ENCODE results near the gene ABHD12B.

DNA sequence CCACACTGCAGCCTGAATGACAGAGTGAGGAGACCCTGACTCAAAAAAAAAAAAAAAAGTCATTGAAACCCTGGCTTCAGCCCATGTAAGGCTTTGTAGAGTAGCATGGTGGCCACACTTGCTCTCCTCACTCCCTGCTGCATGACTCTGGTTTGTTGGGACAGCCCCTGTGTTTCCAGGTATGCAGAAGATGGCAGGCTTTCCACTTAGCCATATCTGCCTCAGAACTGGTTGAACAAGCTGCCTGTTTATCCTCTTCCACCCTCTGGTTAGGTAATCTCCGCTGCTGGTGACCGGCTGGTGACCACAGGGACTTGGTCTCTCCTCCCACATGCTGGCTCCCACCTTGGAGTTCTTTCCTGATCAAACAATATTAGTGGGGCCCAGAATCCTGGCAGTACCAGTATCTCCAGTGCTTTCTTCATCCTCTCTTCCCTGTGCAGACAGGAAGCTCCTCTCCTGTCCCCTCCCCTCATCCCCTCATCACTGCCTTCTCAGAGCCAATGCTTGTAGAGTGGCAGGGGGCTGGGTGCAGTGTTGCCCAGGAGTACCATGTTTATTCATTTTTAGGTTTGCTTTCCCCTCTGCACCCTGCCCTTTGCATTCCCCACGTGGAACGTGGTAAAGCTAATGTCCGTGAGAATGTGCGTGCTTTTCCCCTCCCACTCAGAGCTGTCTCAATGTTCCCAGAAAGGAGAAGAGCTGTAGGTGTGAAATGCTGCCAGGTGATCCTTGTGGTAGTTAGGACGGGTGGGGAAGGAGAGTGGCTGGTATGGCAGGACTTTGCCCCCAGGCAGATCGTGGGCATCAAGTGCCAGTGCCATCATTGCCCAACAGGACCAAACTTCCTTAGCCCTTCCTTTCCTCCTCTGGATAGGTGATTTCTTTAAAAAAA, 11.3 kb downstream of the ABHD12B start:
- TF ChIP-seq, protein P1, sequence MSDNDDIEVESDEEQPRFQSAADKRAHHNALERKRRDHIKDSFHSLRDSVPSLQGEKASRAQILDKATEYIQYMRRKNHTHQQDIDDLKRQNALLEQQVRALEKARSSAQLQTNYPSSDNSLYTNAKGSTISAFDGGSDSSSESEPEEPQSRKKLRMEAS (IDR thresholded peaks at IDR 0.05; ENCODE audit: low read depth): no peak
- TF ChIP-seq, protein P2, sequence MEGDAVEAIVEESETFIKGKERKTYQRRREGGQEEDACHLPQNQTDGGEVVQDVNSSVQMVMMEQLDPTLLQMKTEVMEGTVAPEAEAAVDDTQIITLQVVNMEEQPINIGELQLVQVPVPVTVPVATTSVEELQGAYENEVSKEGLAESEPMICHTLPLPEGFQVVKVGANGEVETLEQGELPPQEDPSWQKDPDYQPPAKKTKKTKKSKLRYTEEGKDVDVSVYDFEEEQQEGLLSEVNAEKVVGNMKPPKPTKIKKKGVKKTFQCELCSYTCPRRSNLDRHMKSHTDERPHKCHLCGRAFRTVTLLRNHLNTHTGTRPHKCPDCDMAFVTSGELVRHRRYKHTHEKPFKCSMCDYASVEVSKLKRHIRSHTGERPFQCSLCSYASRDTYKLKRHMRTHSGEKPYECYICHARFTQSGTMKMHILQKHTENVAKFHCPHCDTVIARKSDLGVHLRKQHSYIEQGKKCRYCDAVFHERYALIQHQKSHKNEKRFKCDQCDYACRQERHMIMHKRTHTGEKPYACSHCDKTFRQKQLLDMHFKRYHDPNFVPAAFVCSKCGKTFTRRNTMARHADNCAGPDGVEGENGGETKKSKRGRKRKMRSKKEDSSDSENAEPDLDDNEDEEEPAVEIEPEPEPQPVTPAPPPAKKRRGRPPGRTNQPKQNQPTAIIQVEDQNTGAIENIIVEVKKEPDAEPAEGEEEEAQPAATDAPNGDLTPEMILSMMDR (IDR thresholded peaks at IDR 0.05): no peak
- TF ChIP-seq, protein P3, sequence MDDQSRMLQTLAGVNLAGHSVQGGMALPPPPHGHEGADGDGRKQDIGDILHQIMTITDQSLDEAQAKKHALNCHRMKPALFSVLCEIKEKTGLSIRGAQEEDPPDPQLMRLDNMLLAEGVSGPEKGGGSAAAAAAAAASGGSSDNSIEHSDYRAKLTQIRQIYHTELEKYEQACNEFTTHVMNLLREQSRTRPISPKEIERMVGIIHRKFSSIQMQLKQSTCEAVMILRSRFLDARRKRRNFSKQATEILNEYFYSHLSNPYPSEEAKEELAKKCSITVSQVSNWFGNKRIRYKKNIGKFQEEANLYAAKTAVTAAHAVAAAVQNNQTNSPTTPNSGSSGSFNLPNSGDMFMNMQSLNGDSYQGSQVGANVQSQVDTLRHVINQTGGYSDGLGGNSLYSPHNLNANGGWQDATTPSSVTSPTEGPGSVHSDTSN (IDR thresholded peaks at IDR 0.05): no peak
- TF ChIP-seq NFIC (IDR thresholded peaks at IDR 0.05; ENCODE audit: borderline replicate concordance): no peak
- no peak for TF ChIP-seq RCOR1 (IDR thresholded peaks at IDR 0.05; ENCODE audit: low read length)
- TF ChIP-seq RFX5 (IDR thresholded peaks at IDR 0.05; ENCODE audit: low read length): no peak
- no peak for TF ChIP-seq EP300 (IDR thresholded peaks at IDR 0.05; ENCODE audit: borderline replicate concordance in 1 of 2, low read depth in 1 of 2, low read length in 1 of 2)
- TF ChIP-seq, protein P4, sequence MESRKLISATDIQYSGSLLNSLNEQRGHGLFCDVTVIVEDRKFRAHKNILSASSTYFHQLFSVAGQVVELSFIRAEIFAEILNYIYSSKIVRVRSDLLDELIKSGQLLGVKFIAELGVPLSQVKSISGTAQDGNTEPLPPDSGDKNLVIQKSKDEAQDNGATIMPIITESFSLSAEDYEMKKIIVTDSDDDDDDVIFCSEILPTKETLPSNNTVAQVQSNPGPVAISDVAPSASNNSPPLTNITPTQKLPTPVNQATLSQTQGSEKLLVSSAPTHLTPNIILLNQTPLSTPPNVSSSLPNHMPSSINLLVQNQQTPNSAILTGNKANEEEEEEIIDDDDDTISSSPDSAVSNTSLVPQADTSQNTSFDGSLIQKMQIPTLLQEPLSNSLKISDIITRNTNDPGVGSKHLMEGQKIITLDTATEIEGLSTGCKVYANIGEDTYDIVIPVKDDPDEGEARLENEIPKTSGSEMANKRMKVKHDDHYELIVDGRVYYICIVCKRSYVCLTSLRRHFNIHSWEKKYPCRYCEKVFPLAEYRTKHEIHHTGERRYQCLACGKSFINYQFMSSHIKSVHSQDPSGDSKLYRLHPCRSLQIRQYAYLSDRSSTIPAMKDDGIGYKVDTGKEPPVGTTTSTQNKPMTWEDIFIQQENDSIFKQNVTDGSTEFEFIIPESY (IDR thresholded peaks at IDR 0.05; ENCODE audit: borderline replicate concordance, low read depth): no peak
- TF ChIP-seq TAF1 (IDR thresholded peaks at IDR 0.05; ENCODE audit: borderline replicate concordance, low read depth, low read length): no peak
- TF ChIP-seq NRF1 (IDR thresholded peaks at IDR 0.05; ENCODE audit: low read depth, low read length): no peak
- no peak for TF ChIP-seq GABPA (IDR thresholded peaks at IDR 0.05; ENCODE audit: low read depth)
- TF ChIP-seq, protein P5, sequence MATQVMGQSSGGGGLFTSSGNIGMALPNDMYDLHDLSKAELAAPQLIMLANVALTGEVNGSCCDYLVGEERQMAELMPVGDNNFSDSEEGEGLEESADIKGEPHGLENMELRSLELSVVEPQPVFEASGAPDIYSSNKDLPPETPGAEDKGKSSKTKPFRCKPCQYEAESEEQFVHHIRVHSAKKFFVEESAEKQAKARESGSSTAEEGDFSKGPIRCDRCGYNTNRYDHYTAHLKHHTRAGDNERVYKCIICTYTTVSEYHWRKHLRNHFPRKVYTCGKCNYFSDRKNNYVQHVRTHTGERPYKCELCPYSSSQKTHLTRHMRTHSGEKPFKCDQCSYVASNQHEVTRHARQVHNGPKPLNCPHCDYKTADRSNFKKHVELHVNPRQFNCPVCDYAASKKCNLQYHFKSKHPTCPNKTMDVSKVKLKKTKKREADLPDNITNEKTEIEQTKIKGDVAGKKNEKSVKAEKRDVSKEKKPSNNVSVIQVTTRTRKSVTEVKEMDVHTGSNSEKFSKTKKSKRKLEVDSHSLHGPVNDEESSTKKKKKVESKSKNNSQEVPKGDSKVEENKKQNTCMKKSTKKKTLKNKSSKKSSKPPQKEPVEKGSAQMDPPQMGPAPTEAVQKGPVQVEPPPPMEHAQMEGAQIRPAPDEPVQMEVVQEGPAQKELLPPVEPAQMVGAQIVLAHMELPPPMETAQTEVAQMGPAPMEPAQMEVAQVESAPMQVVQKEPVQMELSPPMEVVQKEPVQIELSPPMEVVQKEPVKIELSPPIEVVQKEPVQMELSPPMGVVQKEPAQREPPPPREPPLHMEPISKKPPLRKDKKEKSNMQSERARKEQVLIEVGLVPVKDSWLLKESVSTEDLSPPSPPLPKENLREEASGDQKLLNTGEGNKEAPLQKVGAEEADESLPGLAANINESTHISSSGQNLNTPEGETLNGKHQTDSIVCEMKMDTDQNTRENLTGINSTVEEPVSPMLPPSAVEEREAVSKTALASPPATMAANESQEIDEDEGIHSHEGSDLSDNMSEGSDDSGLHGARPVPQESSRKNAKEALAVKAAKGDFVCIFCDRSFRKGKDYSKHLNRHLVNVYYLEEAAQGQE (IDR thresholded peaks at IDR 0.05; ENCODE audit: low read depth, low read length): no peak
- no peak for TF ChIP-seq TCF12 (IDR thresholded peaks at IDR 0.05)
- TF ChIP-seq FOSL2 (IDR thresholded peaks at IDR 0.05; ENCODE audit: borderline replicate concordance, low read depth): no peak
